Astrocyte (in vitro differentiated cells and primary cell): ENCODE results near the gene PRMT3. TPM values are rescaled to one million over a fixed set of nuclear protein-coding genes. Genes with fewer than 3 reads are reported as not detected.

Experiments used
- DNase-seq: peaks from one replicate; pipeline ENCODE4 v3.0.0-alpha.2; 2010; ENCODE audit warnings: low read depth
- FAIRE-seq: peaks from 2 replicates; lab custom pipeline; 2011; peaks lifted over from hg19 to GRCh38; lab: Jason Lieb, UNC
- H2AFZ ChIP-seq: 2 replicates; pipeline ENCODE4 v1.6.0; 2012; ENCODE audit warnings: low read depth, low read length, inconsistent platforms
- H3K27ac ChIP-seq: 2 replicates; pipeline ENCODE4 v1.5.1; 2011; ENCODE audit warnings: low read depth, low read length, inconsistent platforms
- H3K27me3 ChIP-seq: 2 replicates; pipeline ENCODE4 v1.6.0; 2011; ENCODE audit warnings: low read length, inconsistent platforms; ENCODE audit not compliant: insufficient read depth
- H3K36me3 ChIP-seq: 2 replicates; pipeline ENCODE4 v1.5.1; 2011; ENCODE audit warnings: low read length, inconsistent platforms; ENCODE audit not compliant: insufficient read depth
- H3K4me1 ChIP-seq: 2 replicates; pipeline ENCODE4 v1.5.1; 2011; ENCODE audit warnings: low read length, inconsistent platforms; ENCODE audit not compliant: insufficient read depth
- H3K4me2 ChIP-seq: 2 replicates; pipeline ENCODE4 v1.6.0; 2012; ENCODE audit warnings: low read length, inconsistent platforms
- H3K4me3 ChIP-seq: 2 replicates; pipeline ENCODE4 v1.5.1; 2011; ENCODE audit warnings: low read depth, mild to moderate bottlenecking, low read length, inconsistent platforms; ENCODE audit not compliant: insufficient read depth
- H3K79me2 ChIP-seq: 2 replicates; pipeline ENCODE4 v1.6.0; 2012; ENCODE audit warnings: mild to moderate bottlenecking, low read length, inconsistent platforms; ENCODE audit not compliant: insufficient read depth
- H3K9ac ChIP-seq: 2 replicates; pipeline ENCODE4 v1.6.0; 2012; ENCODE audit warnings: mild to moderate bottlenecking, low read length, inconsistent platforms
- H3K9me3 ChIP-seq: 2 replicates; pipeline ENCODE4 v1.5.1; 2012; ENCODE audit warnings: low read depth, mild to moderate bottlenecking, low read length, inconsistent platforms; ENCODE audit not compliant: insufficient read depth
- H4K20me1 ChIP-seq: 2 replicates; pipeline ENCODE4 v1.6.0; 2012; ENCODE audit warnings: low read length, inconsistent platforms; ENCODE audit not compliant: insufficient read depth
- H3K27ac Mint-ChIP-seq: one replicate; pipeline ENCODE4 v1.8.0; 2021; ENCODE audit warnings: mild to moderate bottlenecking, mixed read lengths; ENCODE audit not compliant: unreplicated experiment
- H3K27me3 Mint-ChIP-seq: one replicate; pipeline ENCODE4 v1.8.0; 2021; ENCODE audit warnings: low read depth, mixed read lengths; ENCODE audit not compliant: unreplicated experiment
- H3K36me3 Mint-ChIP-seq: one replicate; pipeline ENCODE4 v1.8.0; 2021; ENCODE audit warnings: low read depth, mixed read lengths; ENCODE audit not compliant: unreplicated experiment
- H3K4me1 Mint-ChIP-seq: one replicate; pipeline ENCODE4 v1.8.0; 2021; ENCODE audit warnings: low read depth, mixed read lengths; ENCODE audit not compliant: unreplicated experiment
- H3K4me3 Mint-ChIP-seq: one replicate; pipeline ENCODE4 v1.8.0; 2021; ENCODE audit warnings: mild to moderate bottlenecking, moderate library complexity, mixed read lengths; ENCODE audit not compliant: unreplicated experiment
- H3K9me3 Mint-ChIP-seq: one replicate; pipeline ENCODE4 v1.8.0; 2021; ENCODE audit warnings: mild to moderate bottlenecking, mixed read lengths; ENCODE audit not compliant: unreplicated experiment
- EZH2 ChIP-seq: IDR thresholded peaks from 2 replicates; pipeline ENCODE4 v1.6.1; 2012; ENCODE audit warnings: mild to moderate bottlenecking, low read length, inconsistent platforms; ENCODE audit not compliant: insufficient read depth
- total RNA-seq: library from RNA; stranded (reverse); gene quantifications from 2 replicates; pipeline ENCODE4 v1.2.1, GENCODE V29; 2021
- TF ChIP-seq, protein P1 (sequence below): IDR thresholded peaks from 2 replicates; pipeline ENCODE4 v1.5.1; 2011; ENCODE audit warnings: low read depth, mild to moderate bottlenecking, inconsistent platforms, low read length, moderate library complexity; ENCODE audit not compliant: insufficient read depth

The PRMT3 gene
- total RNA-seq, 1 donor from 2014 or later, result 10.5 TPM

DNA sequence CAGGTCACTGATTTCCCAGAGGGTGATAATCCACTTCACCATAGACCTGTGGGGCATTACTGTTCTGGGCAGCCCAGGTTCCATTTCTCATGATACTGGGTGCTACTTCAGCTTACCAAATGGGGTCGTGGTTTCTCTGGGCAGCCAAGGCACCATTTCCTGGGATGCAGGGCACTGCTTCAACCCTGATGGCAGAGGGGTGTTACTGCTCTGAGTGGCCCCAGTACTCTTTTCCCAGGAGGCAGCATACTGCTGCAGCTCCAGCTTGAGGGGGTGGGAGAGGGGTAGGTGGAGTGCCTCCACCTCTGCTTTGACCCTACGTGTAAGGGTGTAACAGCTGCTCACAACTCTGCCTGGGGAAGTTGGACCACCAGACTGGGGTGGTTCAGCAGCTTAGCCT, 51.1 kb downstream of the PRMT3 start:
- H3K36me3 Mint-ChIP-seq, result peaks cover 2% of the 10 kb centered on the region
- no peaks in the 10 kb centered on the region for H3K4me1 Mint-ChIP-seq
- no peak for DNase-seq
- Histone ChIP-seq H3K27ac (no peak overlapping the region), H3K4me2 (no peak overlapping the region), H3K27me3 (no peaks in the 10 kb centered on the region), H4K20me1 (no peaks in the 10 kb centered on the region), H3K79me2 (no peaks in the 10 kb centered on the region), H3K4me1 (no peaks in the 10 kb centered on the region), H2AFZ (no peak overlapping the region), H3K36me3 (no peaks in the 10 kb centered on the region), H3K4me3 (no peak overlapping the region), H3K9ac (no peak overlapping the region), H3K9me3 (no peaks in the 10 kb centered on the region)
- no peak for TF ChIP-seq EZH2
- TF ChIP-seq, protein P1, sequence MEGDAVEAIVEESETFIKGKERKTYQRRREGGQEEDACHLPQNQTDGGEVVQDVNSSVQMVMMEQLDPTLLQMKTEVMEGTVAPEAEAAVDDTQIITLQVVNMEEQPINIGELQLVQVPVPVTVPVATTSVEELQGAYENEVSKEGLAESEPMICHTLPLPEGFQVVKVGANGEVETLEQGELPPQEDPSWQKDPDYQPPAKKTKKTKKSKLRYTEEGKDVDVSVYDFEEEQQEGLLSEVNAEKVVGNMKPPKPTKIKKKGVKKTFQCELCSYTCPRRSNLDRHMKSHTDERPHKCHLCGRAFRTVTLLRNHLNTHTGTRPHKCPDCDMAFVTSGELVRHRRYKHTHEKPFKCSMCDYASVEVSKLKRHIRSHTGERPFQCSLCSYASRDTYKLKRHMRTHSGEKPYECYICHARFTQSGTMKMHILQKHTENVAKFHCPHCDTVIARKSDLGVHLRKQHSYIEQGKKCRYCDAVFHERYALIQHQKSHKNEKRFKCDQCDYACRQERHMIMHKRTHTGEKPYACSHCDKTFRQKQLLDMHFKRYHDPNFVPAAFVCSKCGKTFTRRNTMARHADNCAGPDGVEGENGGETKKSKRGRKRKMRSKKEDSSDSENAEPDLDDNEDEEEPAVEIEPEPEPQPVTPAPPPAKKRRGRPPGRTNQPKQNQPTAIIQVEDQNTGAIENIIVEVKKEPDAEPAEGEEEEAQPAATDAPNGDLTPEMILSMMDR, result no peak
- FAIRE-seq, result no peak
- H3K27ac Mint-ChIP-seq, result no peak overlapping the region
- H3K9me3 Mint-ChIP-seq, result no peaks in the 10 kb centered on the region
- H3K4me3 Mint-ChIP-seq, result no peak overlapping the region
- no peaks in the 10 kb centered on the region for H3K27me3 Mint-ChIP-seq

DNA sequence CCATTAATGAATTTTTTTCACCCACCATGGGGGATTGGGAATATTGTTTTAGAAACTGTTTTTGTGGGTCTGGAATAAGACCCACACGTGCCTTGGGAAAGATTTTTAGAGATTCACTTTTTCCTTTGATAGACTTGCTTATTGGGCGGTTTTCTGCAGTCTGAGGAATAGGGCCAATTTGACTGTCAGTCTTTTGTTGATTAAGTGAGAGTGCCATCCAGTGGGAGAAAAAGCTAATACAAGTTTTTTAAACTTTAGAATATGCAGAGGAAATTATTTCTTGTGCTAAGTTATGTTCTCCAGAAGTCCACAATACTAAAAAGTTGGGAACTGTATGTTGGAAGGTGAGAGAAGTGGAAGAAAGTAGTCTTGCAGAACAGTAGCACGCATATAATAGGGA, 56.1 kb downstream of the PRMT3 start:
- H3K27ac Mint-ChIP-seq, result no peak overlapping the region
- no peak for TF ChIP-seq EZH2
- TF ChIP-seq, protein P1, result peak; percentile 20
- FAIRE-seq, result no peak

DNA sequence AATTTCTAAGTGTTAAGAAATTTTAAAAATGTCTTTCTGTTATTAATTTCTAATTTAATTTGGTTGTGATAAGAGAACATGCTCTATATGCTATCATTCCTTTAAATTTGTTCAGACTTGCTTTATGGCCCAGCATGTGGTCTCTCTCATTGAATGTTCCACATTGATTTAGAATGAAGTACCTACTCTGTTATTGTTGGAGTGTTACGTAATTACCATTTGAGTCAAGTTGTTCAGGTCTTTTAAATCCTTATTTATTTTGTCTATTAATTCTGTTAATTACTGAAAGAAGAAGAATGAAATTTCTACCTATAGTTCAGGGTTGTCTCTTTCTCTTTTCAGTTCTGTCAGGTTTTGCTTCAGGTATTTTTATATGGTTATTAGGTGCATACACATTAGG, 57.0 kb downstream of the PRMT3 start:
- no peak for DNase-seq
- FAIRE-seq, result no peak
- H3K4me1 Mint-ChIP-seq, result no peaks in the 10 kb centered on the region
- H3K9ac ChIP-seq, result no peak overlapping the region
- H3K4me2 ChIP-seq, result no peak overlapping the region
- H3K36me3 Mint-ChIP-seq, result no peaks in the 10 kb centered on the region
- no peaks in the 10 kb centered on the region for H4K20me1 ChIP-seq
- H2AFZ ChIP-seq, result no peak overlapping the region
- no peaks in the 10 kb centered on the region for H3K27me3 Mint-ChIP-seq
- H3K9me3 ChIP-seq, result no peaks in the 10 kb centered on the region
- TF ChIP-seq EZH2, result no peak
- TF ChIP-seq, protein P1, result no peak
- H3K27me3 ChIP-seq, result no peaks in the 10 kb centered on the region
- H3K9me3 Mint-ChIP-seq, result no peaks in the 10 kb centered on the region
- H3K27ac ChIP-seq, result no peak overlapping the region
- H3K27ac Mint-ChIP-seq, result no peak overlapping the region
- H3K4me3 ChIP-seq, result no peak overlapping the region
- H3K4me1 ChIP-seq, result no peaks in the 10 kb centered on the region
- no peak overlapping the region for H3K4me3 Mint-ChIP-seq
- H3K36me3 ChIP-seq, result no peaks in the 10 kb centered on the region
- H3K79me2 ChIP-seq, result no peaks in the 10 kb centered on the region

More for the DNA sequence above, 56.1 kb downstream of the PRMT3 start:
- Mint-ChIP-seq H3K9me3 (no peaks in the 10 kb centered on the region), H3K4me3 (no peak overlapping the region), H3K4me1 (no peaks in the 10 kb centered on the region), H3K36me3 (no peaks in the 10 kb centered on the region), H3K27me3 (no peaks in the 10 kb centered on the region)
- H3K27me3 ChIP-seq, result no peaks in the 10 kb centered on the region
- H3K4me1 ChIP-seq, result no peaks in the 10 kb centered on the region
- no peaks in the 10 kb centered on the region for H3K79me2 ChIP-seq
- H3K36me3 ChIP-seq, result no peaks in the 10 kb centered on the region
- H3K4me3 ChIP-seq, result no peak overlapping the region
- H4K20me1 ChIP-seq, result no peaks in the 10 kb centered on the region
- no peak overlapping the region for H3K9ac ChIP-seq
- no peak overlapping the region for H3K27ac ChIP-seq
- H2AFZ ChIP-seq, result no peak overlapping the region
- no peak for DNase-seq
- H3K4me2 ChIP-seq, result no peak overlapping the region
- H3K9me3 ChIP-seq, result no peaks in the 10 kb centered on the region
